Upper lobe of left lung (tissue), 4 donors: Measurements from ENCODE around the gene OR6B1.
"Not testable (repeated sequence)": the region's sequence is repeated elsewhere in the genome, so short reads cannot be mapped to it uniquely, and the experiment has no call there.

Source experiments
- CTCF ChIP-seq, 6 experiments: fragments of 450-650 bp in 4 of 6; fragments of 200-600 bp in 2 of 6; sonication (generic) in 2 of 6; IDR thresholded peaks; one replicate each; pipeline ENCODE4 v1.5.1; 2016 to 2019; ENCODE audit warnings: antibody characterized with exemption in 6 of 6
- POLR2A ChIP-seq, 4 donors: fragments of 450-650 bp; IDR thresholded peaks; one replicate each; pipeline ENCODE4 v1.5.1; 2016 to 2017; ENCODE audit warnings: antibody characterized with exemption in 4 of 4, mild to moderate bottlenecking in 2 of 4
- POLR2AphosphoS5 ChIP-seq, 2 donors: sonication (generic); formaldehyde crosslinking; IDR thresholded peaks; one replicate each; pipeline ENCODE4 v1.5.1; 2017; ENCODE audit warnings: antibody characterized with exemption in 2 of 2

GRCh38 chr7:144010821-144011220, 10.7 kb downstream of the OR6B1 start:
- not testable (repeated sequence) for TF ChIP-seq CTCF, POLR2A, POLR2AphosphoS5 (IDR thresholded peaks at IDR 0.05)
